Mesodermal cell (in vitro differentiated cells): Measurements from ENCODE around the gene LARGE2.
"Not testable (repeated sequence)": the region's sequence is repeated elsewhere in the genome, so short reads cannot be mapped to it uniquely, and the experiment has no call there.

Source experiments
- H3K27ac ChIP-seq: 2 replicates; pipeline ENCODE4 v1.7.0; 2013; ENCODE audit warnings: mild to moderate bottlenecking, low read depth, low read length, moderate library complexity; ENCODE audit not compliant: severe bottlenecking
- H3K36me3 ChIP-seq: 2 replicates; pipeline ENCODE4 v1.7.1; 2013; ENCODE audit warnings: mild to moderate bottlenecking, low read length, moderate library complexity; ENCODE audit not compliant: control insufficient read depth, insufficient read depth
- H3K4me1 ChIP-seq: one replicate; pipeline ENCODE4 v1.7.1; 2013; ENCODE audit warnings: mild to moderate bottlenecking, low read length; ENCODE audit not compliant: insufficient read depth, control insufficient read depth, poor library complexity, severe bottlenecking
- H3K4me3 ChIP-seq: 2 replicates; pipeline ENCODE4 v1.7.0; 2013; ENCODE audit warnings: low read length, control low read depth, mild to moderate bottlenecking; ENCODE audit not compliant: insufficient read depth, poor library complexity, severe bottlenecking; ENCODE audit errors: extremely low read depth
- H3K9me3 ChIP-seq: 2 replicates; pipeline ENCODE4 v1.7.1; 2013; ENCODE audit warnings: mild to moderate bottlenecking, low read length, moderate library complexity; ENCODE audit not compliant: control insufficient read depth
- WGBS, 2 experiments: methylation state at CpG; one replicate each; pipeline ENCODE4 v1.1.5; 2013; ENCODE audit warnings: missing lambda C conversion rate in 2 of 2; ENCODE audit not compliant: insufficient coverage in 2 of 2; 5-methylcytosine and 5-hydroxymethylcytosine counted together

Gene LARGE2

DNA sequence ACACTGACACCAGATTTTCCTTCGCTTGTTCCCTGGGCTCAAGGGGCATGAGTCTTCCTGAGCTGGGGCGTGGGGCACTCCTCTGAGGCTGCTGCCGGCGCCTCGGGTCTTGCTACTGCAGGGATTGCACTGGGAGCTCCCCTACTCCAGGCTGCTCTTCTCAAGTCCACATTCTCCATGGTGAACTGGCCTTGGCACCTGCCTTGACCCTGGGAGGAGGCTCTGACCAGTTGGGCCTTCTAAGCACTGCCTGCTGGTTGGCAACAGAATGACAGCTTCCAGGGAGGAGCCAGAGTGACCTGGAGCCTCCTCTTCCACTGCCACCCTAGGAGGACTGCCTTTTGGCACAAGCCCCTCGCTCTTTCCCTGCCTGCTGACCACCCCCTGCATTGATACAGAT is 24.9 kb upstream of the LARGE2 start:
- Histone ChIP-seq H3K36me3 (no peaks in the 10 kb centered on the region), H3K9me3 (no peaks in the 10 kb centered on the region), H3K27ac (no peak overlapping the region), H3K4me3 (no peak overlapping the region), H3K4me1 (peaks cover 17% of the 10 kb centered on the region)
- 88 to 90% methylated on average over 5 to 6 of the region's 6 CpGs for WGBS, 2 experiments

DNA sequence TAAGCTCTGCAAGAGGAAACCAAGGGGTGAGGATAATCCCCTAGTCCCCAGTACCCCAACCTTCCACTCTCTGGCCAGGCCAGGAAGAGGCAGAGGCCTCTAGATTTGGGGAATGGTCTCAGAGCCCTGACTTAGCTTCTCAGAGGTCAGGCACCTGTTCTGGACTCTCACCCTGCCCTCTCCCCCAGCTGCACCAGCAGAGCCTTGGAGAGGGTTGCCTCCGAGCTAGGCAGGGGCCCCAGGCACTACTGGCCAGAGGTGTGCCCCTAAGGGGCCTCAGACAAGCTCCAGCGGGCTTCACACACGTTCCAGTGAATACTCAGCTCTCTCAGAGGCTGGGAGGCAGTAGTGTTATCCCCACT is 23.4 kb upstream of the LARGE2 start:
- H3K9me3 ChIP-seq: no peaks in the 10 kb centered on the region
- peaks cover 8% of the 10 kb centered on the region for H3K36me3 ChIP-seq
- WGBS, 2 experiments: 14 to 25% methylated on average over 2 to 3 of the region's 3 CpGs
- H3K27ac ChIP-seq: peak overlapping the region; percentile 97
- H3K4me1 ChIP-seq: peaks cover 20% of the 10 kb centered on the region
- peak overlapping the region; percentile 52 for H3K4me3 ChIP-seq

GRCh38 chr11:45899448-45900174 is 22.8 kb upstream of the LARGE2 start:
- peaks cover 12% of the 10 kb centered on the region for H3K36me3 ChIP-seq
- peaks cover 20% of the 10 kb centered on the region for H3K4me1 ChIP-seq
- H3K9me3 ChIP-seq: no peaks in the 10 kb centered on the region
- peak overlapping the region; percentile 97 for H3K27ac ChIP-seq
- H3K4me3 ChIP-seq: peak overlapping the region; percentile 52
- 1% methylated on average over 29 to 44 of the region's 62 CpGs for WGBS, 2 experiments

- 3% methylated on average over 22 of the region's 59 CpGs for WGBS, 2 experiments
- H3K27ac ChIP-seq: peak overlapping the region; percentile 97
- H3K4me1 ChIP-seq: peaks cover 20% of the 10 kb centered on the region
- peak overlapping the region; percentile 52 for H3K4me3 ChIP-seq
- peaks cover 12% of the 10 kb centered on the region for H3K36me3 ChIP-seq
- H3K9me3 ChIP-seq: not testable (repeated sequence)
Measured at GRCh38 chr11:45900175-45900800, 22.2 kb upstream of the LARGE2 start.

- H3K36me3 ChIP-seq: peaks cover 12% of the 10 kb centered on the region
- H3K9me3 ChIP-seq: no peaks in the 10 kb centered on the region
- peak overlapping the region; percentile 52 for H3K4me3 ChIP-seq
- 36 to 38% methylated on average over 6 to 8 of the region's 8 CpGs for WGBS, 2 experiments
- H3K27ac ChIP-seq: no peak overlapping the region
- H3K4me1 ChIP-seq: peaks cover 19% of the 10 kb centered on the region
Measured at GRCh38 chr11:45900916-45901617, 21.4 kb upstream of the LARGE2 start.

DNA sequence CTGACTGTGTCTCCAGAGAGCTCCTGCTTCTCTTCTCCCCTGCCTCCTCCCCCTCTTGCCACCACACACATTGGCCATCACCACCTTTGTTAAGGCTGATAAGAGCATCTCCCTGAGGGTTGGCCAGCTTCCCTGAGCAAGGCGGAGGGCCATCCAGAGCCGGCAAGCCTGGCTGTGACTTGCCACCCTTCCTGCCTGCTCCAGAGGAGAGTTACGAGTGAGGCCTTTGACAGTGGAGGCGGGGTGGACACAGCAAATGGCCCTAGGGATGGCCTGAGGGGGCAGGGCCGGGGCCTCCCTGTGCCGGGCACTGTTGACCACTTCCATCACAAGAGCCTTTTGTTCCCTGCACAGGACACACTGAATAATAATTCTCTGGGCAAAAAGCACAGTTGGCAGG is 20.8 kb upstream of the LARGE2 start:
- WGBS, 2 experiments: 89 to 92% methylated on average over 4 of the region's 6 CpGs
- peaks cover 12% of the 10 kb centered on the region for H3K36me3 ChIP-seq
- no peak overlapping the region for H3K27ac ChIP-seq
- no peaks in the 10 kb centered on the region for H3K9me3 ChIP-seq
- H3K4me3 ChIP-seq: no peak overlapping the region
- H3K4me1 ChIP-seq: peaks cover 16% of the 10 kb centered on the region

GRCh38 chr11:45902452-45903380 is 19.7 kb upstream of the LARGE2 start:
- no peak overlapping the region for H3K27ac ChIP-seq
- no peak overlapping the region for H3K4me3 ChIP-seq
- H3K9me3 ChIP-seq: no peaks in the 10 kb centered on the region
- 95% methylated on average over 46 to 56 of the region's 56 CpGs for WGBS, 2 experiments
- peaks cover 16% of the 10 kb centered on the region for H3K4me1 ChIP-seq
- peaks cover 12% of the 10 kb centered on the region for H3K36me3 ChIP-seq

- Histone ChIP-seq H3K9me3 (no peaks in the 10 kb centered on the region), H3K36me3 (peaks cover 14% of the 10 kb centered on the region), H3K4me3 (no peak overlapping the region), H3K4me1 (peaks cover 12% of the 10 kb centered on the region), H3K27ac (no peak overlapping the region)
- WGBS, 2 experiments: 95 to 96% methylated on average over 11 to 15 of the region's 15 CpGs
Measured at GRCh38 chr11:45904309-45904915, 18.0 kb upstream of the LARGE2 start.

GRCh38 chr11:45905095-45905494 is 17.4 kb upstream of the LARGE2 start:
- Histone ChIP-seq H3K36me3 (peaks cover 21% of the 10 kb centered on the region), H3K4me1 (peaks cover 12% of the 10 kb centered on the region), H3K27ac (no peak overlapping the region), H3K4me3 (no peak overlapping the region), H3K9me3 (no peaks in the 10 kb centered on the region)
- 92 to 93% methylated on average over 18 to 19 of the region's 19 CpGs for WGBS, 2 experiments

GRCh38 chr11:45905576-45905975 is 16.9 kb upstream of the LARGE2 start:
- H3K9me3 ChIP-seq, H3K27ac ChIP-seq, H3K4me3 ChIP-seq: not testable (repeated sequence)
- peaks cover 25% of the 10 kb centered on the region for H3K36me3 ChIP-seq
- peaks cover 12% of the 10 kb centered on the region for H3K4me1 ChIP-seq
- 91 to 98% methylated on average over 4 of the region's 6 CpGs for WGBS, 2 experiments
